H9 (cell line): ENCODE data around the gene ZNF213. TPM values are rescaled to one million over a fixed set of nuclear protein-coding genes. Genes with fewer than 3 reads are reported as not detected.

Experiments
- DNase-seq: peaks from one replicate; pipeline ENCODE4 v3.0.0-alpha.2; 2017
- H2AFZ ChIP-seq: one replicate; pipeline ENCODE4 v1.6.1; 2013; ENCODE audit warnings: mild to moderate bottlenecking, low read length, control low read depth, moderate library complexity
- H2AK5ac ChIP-seq: 2 replicates; pipeline ENCODE4 v1.6.1; 2013; ENCODE audit warnings: low read length, control low read depth, mixed read lengths; ENCODE audit not compliant: insufficient read length
- H2BK120ac ChIP-seq: one replicate; pipeline ENCODE4 v1.6.1; 2013; ENCODE audit warnings: low read depth, mild to moderate bottlenecking, low read length, control low read depth, inconsistent platforms; ENCODE audit not compliant: poor library complexity, severe bottlenecking
- H2BK12ac ChIP-seq: 2 replicates; pipeline ENCODE4 v1.6.1; 2013; ENCODE audit warnings: low read length, control low read depth, mixed read lengths, low read depth; ENCODE audit not compliant: insufficient read length
- H2BK15ac ChIP-seq: 2 replicates; pipeline ENCODE4 v1.6.1; 2013; ENCODE audit warnings: low read depth, low read length, control low read depth
- H2BK20ac ChIP-seq: one replicate; pipeline ENCODE4 v1.6.1; 2013; ENCODE audit warnings: low read depth, mild to moderate bottlenecking, low read length, control low read depth, inconsistent platforms; ENCODE audit not compliant: poor library complexity, severe bottlenecking
- H2BK5ac ChIP-seq: 2 replicates; pipeline ENCODE4 v1.6.1; 2013; ENCODE audit warnings: low read length, control low read depth, mixed read lengths; ENCODE audit not compliant: insufficient read length
- H3K14ac ChIP-seq: 2 replicates; pipeline ENCODE4 v1.6.1; 2013; ENCODE audit warnings: low read length, control low read depth; ENCODE audit not compliant: insufficient read depth
- H3K18ac ChIP-seq: 2 replicates; pipeline ENCODE4 v1.6.1; 2013; ENCODE audit warnings: low read depth, mild to moderate bottlenecking, mixed read lengths, low read length, control low read depth; ENCODE audit not compliant: insufficient read length
- H3K23ac ChIP-seq: 2 replicates; pipeline ENCODE4 v1.6.1; 2013; ENCODE audit warnings: low read length, control low read depth, mixed read lengths, low read depth; ENCODE audit not compliant: insufficient read length
- H3K23me2 ChIP-seq: 2 replicates; pipeline ENCODE4 v1.6.1; 2013; ENCODE audit warnings: low read depth, mild to moderate bottlenecking, mixed read lengths, low read length, control low read depth; ENCODE audit not compliant: insufficient read length, poor library complexity, severe bottlenecking
- H3K27ac ChIP-seq: 2 replicates; pipeline ENCODE4 v1.5.1; 2013; ENCODE audit warnings: low read length, control low read depth, mixed read lengths, low read depth; ENCODE audit not compliant: insufficient read length
- H3K27me3 ChIP-seq: 2 replicates; pipeline ENCODE4 v1.6.1; 2013; ENCODE audit warnings: low read length, control low read depth, inconsistent platforms; ENCODE audit not compliant: insufficient read depth
- H3K4ac ChIP-seq: 2 replicates; pipeline ENCODE4 v1.6.1; 2013; ENCODE audit warnings: low read depth, mild to moderate bottlenecking, control low read depth, inconsistent platforms, low read length, moderate library complexity
- H3K4me1 ChIP-seq: 2 replicates; pipeline ENCODE4 v1.6.1; 2013; ENCODE audit warnings: low read length, control low read depth, inconsistent platforms; ENCODE audit not compliant: insufficient read depth
- H3K4me2 ChIP-seq: 2 replicates; pipeline ENCODE4 v1.6.1; 2013; ENCODE audit warnings: low read length, control low read depth, mixed read lengths; ENCODE audit not compliant: insufficient read length, insufficient read depth
- H3K56ac ChIP-seq: 2 replicates; pipeline ENCODE4 v1.6.1; 2013; ENCODE audit warnings: low read depth, mild to moderate bottlenecking, mixed read lengths, low read length, control low read depth; ENCODE audit not compliant: insufficient read length
- H3K79me1 ChIP-seq: 2 replicates; pipeline ENCODE4 v1.6.1; 2013; ENCODE audit warnings: low read depth, mild to moderate bottlenecking, moderate library complexity, low read length, control low read depth, inconsistent platforms; ENCODE audit not compliant: insufficient read depth, poor library complexity, severe bottlenecking
- H3K79me2 ChIP-seq: 2 replicates; pipeline ENCODE4 v1.6.1; 2013; ENCODE audit warnings: low read length, control low read depth, inconsistent platforms; ENCODE audit not compliant: insufficient read depth
- H3K9ac ChIP-seq: 2 replicates; pipeline ENCODE4 v1.6.1; 2013; ENCODE audit warnings: low read length, control low read depth, mixed read lengths; ENCODE audit not compliant: insufficient read length; ENCODE audit errors: extremely low read depth
- H3K9me3 ChIP-seq: one replicate; pipeline ENCODE4 v1.6.1; 2013; ENCODE audit warnings: low read depth, low read length, inconsistent platforms; ENCODE audit not compliant: control insufficient read depth
- H3T11ph ChIP-seq: one replicate; pipeline ENCODE4 v1.6.1; 2013; ENCODE audit warnings: mild to moderate bottlenecking, low read length, control low read depth, inconsistent platforms
- H4K20me1 ChIP-seq: one replicate; pipeline ENCODE4 v1.6.1; 2013; ENCODE audit not compliant: control insufficient read depth, insufficient read length, insufficient read depth
- H4K5ac ChIP-seq: 2 replicates; pipeline ENCODE4 v1.6.1; 2013; ENCODE audit warnings: low read depth, mild to moderate bottlenecking, mixed read lengths, low read length, control low read depth; ENCODE audit not compliant: insufficient read length
- H4K8ac ChIP-seq: replicated peaks from 2 replicates; pipeline ENCODE4 v1.6.1; 2013; ENCODE audit warnings: low read length, control low read depth, mixed read lengths, low read depth; ENCODE audit not compliant: insufficient read length
- H4K91ac ChIP-seq: 2 replicates; pipeline ENCODE4 v1.6.1; 2013; ENCODE audit warnings: low read depth, mild to moderate bottlenecking, moderate library complexity, mixed read lengths, low read length, control low read depth; ENCODE audit not compliant: insufficient read length
- H3K27ac Mint-ChIP-seq, 3 experiments: 2 replicates in 2 of 3; 3 replicates in 1 of 3; pipeline ENCODE4 v1.8.0; 2020 to 2021; ENCODE audit warnings: mixed read lengths in 3 of 3, mild to moderate bottlenecking in 1 of 3, moderate library complexity in 1 of 3
- H3K27me3 Mint-ChIP-seq: 2 replicates; pipeline ENCODE4 v1.8.0; 2021; ENCODE audit warnings: low read depth, mild to moderate bottlenecking, moderate library complexity, mixed read lengths
- H3K36me3 Mint-ChIP-seq, 3 experiments: 2 replicates in 2 of 3; 3 replicates in 1 of 3; pipeline ENCODE4 v1.8.0; 2020 to 2021; ENCODE audit warnings: low read depth in 3 of 3, mixed read lengths in 3 of 3; ENCODE audit not compliant: insufficient read depth in 1 of 3
- H3K4me1 Mint-ChIP-seq, 2 experiments: 2 replicates each; pipeline ENCODE4 v1.8.0; 2020; ENCODE audit warnings: mixed read lengths in 2 of 2
- H3K4me3 Mint-ChIP-seq, 2 experiments: 2 replicates in 1 of 2; 3 replicates in 1 of 2; pipeline ENCODE4 v1.8.0; 2020 to 2021; ENCODE audit warnings: mild to moderate bottlenecking in 2 of 2, mixed read lengths in 2 of 2, moderate library complexity in 1 of 2
- H3K9me3 Mint-ChIP-seq, 2 experiments: 2 replicates in 1 of 2; 3 replicates in 1 of 2; pipeline ENCODE4 v1.8.0; 2020; ENCODE audit warnings: mild to moderate bottlenecking in 2 of 2, mixed read lengths in 2 of 2, moderate library complexity in 1 of 2
- WGBS: extraction: QIAGEN DNeasy Blood & Tissue Kit; methylation state at CpG from one replicate; pipeline ENCODE4 v1.1.7; 2013; ENCODE audit warnings: missing lambda C conversion rate, low lambda C conversion rate, mixed read lengths; ENCODE audit not compliant: insufficient read length; ENCODE audit errors: extremely low coverage; 5-methylcytosine and 5-hydroxymethylcytosine counted together
- total RNA-seq: library from RNA; stranded (reverse); gene quantifications from 2 replicates; pipeline ENCODE4 v1.2.1, GENCODE V29; 2021
- TF ChIP-seq, protein P1 (sequence below): fragments of 200-600 bp; sonication (generic); conservative IDR thresholded peaks from 3 replicates; pipeline ENCODE4 v1.8.0; 2021; ENCODE audit warnings: antibody characterized with exemption, mild to moderate bottlenecking

The ZNF213 gene
- total RNA-seq, 1 experiment from 2014 or later = 6.4 TPM

DNA sequence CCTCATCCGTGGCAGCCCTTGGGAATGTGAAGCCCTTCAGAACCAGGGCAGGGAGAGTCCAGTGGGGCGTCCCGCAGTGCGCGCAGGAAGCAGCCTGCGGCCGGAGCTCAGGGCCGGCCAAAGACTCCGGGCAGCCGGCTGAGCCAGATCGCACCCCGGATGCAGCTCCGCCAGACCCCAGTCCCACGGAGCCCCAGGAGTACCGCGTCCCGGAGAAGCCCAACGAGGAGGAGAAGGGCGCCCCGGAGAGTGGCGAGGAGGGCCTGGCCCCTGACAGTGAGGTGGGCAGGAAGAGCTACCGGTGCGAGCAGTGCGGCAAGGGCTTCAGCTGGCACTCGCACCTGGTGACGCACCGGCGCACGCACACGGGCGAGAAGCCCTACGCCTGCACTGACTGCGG is 15.5 kb upstream of the ZNF213 start:
- H3K4me1 Mint-ChIP-seq = peaks cover 8 to 10% of the 10 kb centered on the region in 2 experiments
- Histone ChIP-seq H3K79me2 (no peaks in the 10 kb centered on the region), H2AK5ac (no peak overlapping the region), H3K4ac (no peak overlapping the region), H2BK120ac (no peak overlapping the region), H3K4me2 (no peak overlapping the region), H4K8ac (no peak overlapping the region), H3K9ac (no peak overlapping the region), H3K9me3 (no peaks in the 10 kb centered on the region), H4K91ac (no peak overlapping the region), H4K5ac (no peak overlapping the region), H3K23ac (no peak overlapping the region), H3K27me3 (no peaks in the 10 kb centered on the region), H3K18ac (no peak overlapping the region), H3T11ph (no peak overlapping the region), H2BK15ac (no peak overlapping the region), H3K27ac (no peak overlapping the region), H3K14ac (no peak overlapping the region), H2AFZ (no peak overlapping the region), H3K56ac (no peak overlapping the region), H3K23me2 (peaks cover 7% of the 10 kb centered on the region), H2BK12ac (no peak overlapping the region), H2BK20ac (no peak overlapping the region), H2BK5ac (no peak overlapping the region), H3K79me1 (no peaks in the 10 kb centered on the region), H3K4me1 (no peaks in the 10 kb centered on the region), H4K20me1 (no peaks in the 10 kb centered on the region)
- H3K36me3 Mint-ChIP-seq = peaks cover 14 to 45% (median 29%) of the 10 kb centered on the region in 3 experiments
- H3K4me3 Mint-ChIP-seq = no peak overlapping the region
- no peak overlapping the region for H3K27ac Mint-ChIP-seq
- no peak for DNase-seq
- no peaks in the 10 kb centered on the region for H3K9me3 Mint-ChIP-seq
- no peaks in the 10 kb centered on the region; the same call in 1 of the 2 replicates for H3K27me3 Mint-ChIP-seq
- TF ChIP-seq, protein P1, sequence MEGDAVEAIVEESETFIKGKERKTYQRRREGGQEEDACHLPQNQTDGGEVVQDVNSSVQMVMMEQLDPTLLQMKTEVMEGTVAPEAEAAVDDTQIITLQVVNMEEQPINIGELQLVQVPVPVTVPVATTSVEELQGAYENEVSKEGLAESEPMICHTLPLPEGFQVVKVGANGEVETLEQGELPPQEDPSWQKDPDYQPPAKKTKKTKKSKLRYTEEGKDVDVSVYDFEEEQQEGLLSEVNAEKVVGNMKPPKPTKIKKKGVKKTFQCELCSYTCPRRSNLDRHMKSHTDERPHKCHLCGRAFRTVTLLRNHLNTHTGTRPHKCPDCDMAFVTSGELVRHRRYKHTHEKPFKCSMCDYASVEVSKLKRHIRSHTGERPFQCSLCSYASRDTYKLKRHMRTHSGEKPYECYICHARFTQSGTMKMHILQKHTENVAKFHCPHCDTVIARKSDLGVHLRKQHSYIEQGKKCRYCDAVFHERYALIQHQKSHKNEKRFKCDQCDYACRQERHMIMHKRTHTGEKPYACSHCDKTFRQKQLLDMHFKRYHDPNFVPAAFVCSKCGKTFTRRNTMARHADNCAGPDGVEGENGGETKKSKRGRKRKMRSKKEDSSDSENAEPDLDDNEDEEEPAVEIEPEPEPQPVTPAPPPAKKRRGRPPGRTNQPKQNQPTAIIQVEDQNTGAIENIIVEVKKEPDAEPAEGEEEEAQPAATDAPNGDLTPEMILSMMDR = no peak
- no CpG with 5 or more reads among the region's 33 CpGs for WGBS
